ENCODE data around the gene USP34.

GRCh38 chr2:61173116-61173515 lies 297.8 kb downstream of the USP34 start:
- no peak for TF ChIP-seq SUZ12 (IDR thresholded peaks at IDR 0.05; ENCODE audit: extremely low read depth, insufficient read depth, insufficient read length)
- TF ChIP-seq YY1 (IDR thresholded peaks at IDR 0.05; ENCODE audit: insufficient read depth, insufficient read length) = no peak
- TF ChIP-seq ZNF274 (IDR thresholded peaks at IDR 0.05; ENCODE audit: low read depth, low read length) = no peak

Data from NT2/D1 (cell line).